GM21447 (cell line): ENCODE results near the gene HSD17B4.
"Not testable (repeated sequence)": the region's sequence is repeated elsewhere in the genome, so short reads cannot be mapped to it uniquely, and the experiment has no call there.

Source experiments
- ATAC-seq: cut with Tn5 transposase; IDR thresholded peaks from one replicate; pipeline ENCODE4 v1.9.1; 2021; ENCODE audit not compliant: unreplicated experiment

Gene HSD17B4

DNA sequence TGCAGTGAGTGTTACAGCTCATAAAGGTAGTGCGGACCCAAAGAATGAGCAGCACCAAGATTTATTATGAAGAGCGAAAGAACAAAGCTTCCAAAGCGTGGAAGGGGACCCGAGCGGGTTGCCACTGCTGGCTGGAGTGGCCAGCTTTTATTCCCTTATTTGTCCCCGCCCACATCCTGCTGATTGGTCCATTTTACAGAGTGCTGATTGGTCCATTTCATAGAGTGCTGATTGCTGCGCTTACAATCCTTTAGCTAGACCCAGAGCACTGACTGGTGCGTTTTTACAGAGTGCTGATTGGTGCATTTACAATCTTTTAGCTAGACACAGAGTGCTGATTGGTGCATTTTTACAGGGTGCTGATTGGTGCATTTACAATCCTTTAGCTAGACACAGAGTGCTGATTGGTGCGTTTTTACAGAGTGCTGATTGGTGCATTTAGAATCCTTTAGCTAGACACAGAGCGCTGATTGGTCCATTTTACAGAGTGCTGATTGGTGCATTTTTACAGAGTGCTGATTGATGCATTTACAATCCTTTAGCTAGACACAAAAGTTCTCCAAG is 19.5 kb upstream of the HSD17B4 start:
- ATAC-seq, result not testable (repeated sequence)

DNA sequence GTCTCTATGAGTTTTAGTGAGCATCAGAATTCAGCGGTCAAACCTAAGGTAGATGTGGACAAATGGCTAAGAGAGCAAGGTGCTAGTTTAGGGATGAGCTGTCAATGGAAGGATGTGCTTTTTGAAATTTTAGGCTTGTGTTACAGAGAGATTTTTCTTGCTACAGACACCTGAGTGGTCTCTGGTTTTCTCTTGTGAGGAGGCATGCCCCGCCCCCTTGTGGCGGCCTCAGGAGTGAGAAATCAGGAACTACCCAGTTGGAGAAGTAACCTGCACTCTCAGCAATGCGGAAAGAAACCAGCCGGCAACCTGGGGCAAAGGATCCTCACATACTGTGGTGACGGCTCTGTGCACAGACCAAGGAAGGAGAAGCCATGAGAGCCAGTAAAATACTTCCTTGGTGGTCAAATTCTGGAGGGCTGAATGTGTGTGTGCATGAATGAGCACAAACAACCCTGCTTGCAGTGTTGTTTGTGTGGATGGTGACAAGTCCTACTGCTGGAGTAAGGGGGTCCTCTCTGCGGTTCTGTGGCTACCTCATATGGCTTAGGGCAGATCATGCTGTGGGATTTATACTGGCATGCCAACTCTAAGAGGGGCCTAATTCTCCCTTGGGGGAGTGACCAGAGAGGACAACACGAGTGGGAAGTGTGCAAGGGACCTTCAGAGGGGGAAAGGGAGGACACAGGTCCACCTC is 16.7 kb upstream of the HSD17B4 start:
- peak; percentile 93 for ATAC-seq

DNA sequence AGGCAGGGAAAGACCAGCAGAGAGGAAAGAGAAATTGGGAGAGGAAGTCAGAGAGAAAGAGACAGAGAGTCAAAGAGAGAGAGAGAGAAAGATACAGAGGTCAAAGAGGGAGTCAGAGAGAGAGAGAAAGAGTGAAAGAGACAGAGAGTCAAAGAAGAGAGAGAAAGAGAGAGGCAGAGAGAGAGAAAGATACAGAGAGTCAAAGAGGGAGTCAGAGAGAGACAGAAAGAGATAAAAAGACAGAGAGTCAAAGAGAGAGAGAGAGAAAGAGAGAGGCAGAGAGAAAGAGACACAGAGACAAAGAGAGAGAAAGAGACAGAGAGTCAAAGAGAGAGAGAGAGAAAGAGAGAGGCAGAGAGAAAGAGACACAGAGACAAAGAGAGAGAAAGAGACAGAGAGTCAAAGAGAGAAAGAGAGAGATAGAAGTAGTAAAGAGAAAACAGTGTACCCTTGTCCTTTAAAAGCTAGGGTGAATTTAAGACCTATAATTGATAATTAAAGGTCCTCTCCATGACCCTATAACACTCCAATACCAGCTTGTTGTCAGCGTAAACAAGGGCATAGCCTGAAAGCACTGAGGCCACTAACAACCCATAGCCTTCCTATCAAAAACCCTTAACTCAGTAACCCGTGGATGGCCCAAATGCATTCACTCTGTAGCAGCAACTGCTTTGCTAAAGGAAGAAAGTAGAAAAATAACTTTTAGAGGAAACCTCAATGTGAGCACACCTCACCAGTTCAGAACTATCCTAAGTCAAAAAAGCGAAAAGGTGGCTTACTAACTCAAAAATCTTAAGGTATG is 14.3 kb upstream of the HSD17B4 start:
- not testable (repeated sequence) for ATAC-seq

DNA sequence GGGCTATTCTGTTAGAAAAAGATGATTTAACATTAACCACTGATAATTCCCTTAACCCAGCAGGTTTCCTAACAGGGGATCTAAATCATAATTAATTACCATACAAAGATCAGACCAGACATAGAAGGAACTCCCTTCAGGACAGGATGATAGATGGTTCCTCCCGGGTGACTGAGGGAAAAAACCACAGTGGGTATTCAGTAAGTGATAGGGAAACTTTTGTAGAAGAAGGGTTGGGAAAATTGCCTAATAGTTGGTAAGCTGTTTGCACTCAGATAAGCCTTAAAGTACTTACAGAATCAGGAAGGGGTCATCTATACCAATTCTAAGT is 13.7 kb upstream of the HSD17B4 start:
- ATAC-seq, result not testable (repeated sequence)

DNA sequence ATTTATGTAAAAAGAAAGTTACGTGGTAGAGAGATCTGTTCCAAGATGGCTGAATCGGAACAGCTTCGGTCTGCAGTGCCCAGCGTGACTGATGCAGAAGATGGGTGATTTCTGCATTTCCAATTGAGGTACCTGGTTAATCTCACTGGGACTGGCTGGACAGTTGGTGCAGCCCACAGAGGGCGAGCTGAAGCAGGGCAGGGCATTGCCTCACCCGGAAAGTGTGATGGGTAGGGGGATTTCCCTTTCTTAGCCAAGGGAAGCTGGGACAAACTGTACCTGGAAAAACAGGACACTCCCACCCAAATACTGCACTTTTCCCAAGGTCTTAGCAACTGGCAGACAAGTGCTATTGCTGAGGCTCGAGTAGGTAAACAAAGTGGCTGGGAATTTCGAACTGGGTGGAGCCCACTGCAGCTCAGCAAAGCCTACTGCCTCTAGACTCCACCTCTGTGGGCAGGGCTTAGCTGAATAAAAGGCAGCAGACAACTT is 13.1 kb upstream of the HSD17B4 start:
- no peak for ATAC-seq

DNA sequence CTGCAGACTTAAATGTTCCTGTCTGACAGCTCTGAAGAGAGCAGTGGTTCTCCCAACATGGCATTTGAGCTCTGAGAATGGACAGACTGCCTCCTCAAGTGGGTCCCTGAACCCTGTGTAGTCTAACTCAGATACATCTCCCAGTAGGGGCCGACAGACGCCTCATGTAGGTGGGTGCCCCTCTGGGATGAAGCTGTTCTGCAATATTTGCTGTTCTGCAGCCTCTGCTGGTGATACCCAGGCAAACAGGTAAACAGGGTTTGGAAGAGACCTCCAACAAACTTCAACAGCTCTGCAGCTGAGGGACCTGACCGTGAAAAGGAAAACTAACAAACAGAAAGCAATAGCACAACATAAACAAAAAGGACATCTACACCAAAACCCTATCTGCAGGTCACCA is 12.7 kb upstream of the HSD17B4 start:
- ATAC-seq, result not testable (repeated sequence)

DNA sequence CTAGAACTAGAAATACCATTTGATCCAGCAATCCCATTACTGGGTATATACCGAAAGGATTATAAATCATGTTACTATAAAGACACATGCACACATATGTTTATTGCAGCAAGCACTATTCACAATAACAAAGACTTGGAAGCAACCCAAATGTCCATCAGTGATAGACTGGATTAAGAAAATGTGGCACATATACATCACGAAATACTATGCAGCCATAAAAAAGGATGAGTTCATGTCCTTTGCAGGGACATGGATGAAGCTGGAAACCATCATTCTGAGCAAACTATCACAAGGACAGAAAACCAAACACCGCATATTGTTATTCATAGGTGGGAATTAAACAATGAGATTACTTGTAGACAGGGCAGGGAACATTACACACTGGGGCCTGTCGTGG is 7.7 kb upstream of the HSD17B4 start:
- ATAC-seq, result not testable (repeated sequence)

DNA sequence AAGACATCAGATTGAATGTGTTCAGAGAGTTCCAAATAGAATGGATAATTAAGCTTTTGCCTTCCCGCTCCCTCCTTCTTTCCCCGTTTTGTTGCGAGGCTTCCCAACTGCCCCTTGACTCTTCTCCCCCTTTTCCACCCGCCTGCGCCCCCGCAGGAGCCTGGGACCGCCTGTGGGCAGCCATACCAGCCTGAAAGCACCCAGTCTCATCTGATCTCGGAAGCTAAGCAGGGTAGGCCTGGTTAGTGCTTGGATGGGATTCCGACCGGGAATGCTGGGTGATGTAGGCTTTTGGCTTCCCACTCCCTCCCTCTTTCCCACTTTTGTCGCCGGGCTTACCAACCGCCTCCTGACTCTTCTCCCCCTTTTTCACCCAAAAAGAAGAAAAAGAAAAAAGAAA is 6.8 kb upstream of the HSD17B4 start:
- ATAC-seq, result no peak

DNA sequence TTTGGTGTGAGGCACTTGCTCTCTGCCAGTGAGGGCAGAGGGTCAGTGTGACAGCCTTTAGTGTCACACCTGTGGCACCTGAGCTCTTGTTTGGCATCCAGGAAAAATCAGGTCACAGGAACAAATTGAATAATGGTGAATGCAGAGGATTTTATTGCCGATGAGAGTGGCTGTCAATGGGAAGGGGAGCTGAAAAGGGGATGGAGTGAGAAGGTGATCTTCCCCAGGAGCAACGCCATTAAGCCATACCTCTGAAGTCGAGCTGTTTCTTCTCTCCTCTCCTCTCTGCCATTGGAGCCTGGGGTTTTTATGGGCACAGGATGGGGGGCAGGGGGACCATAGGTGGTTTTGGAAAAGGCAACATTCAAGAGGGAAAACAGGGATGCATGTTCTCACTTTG is 2.4 kb upstream of the HSD17B4 start:
- ATAC-seq, result no peak

DNA sequence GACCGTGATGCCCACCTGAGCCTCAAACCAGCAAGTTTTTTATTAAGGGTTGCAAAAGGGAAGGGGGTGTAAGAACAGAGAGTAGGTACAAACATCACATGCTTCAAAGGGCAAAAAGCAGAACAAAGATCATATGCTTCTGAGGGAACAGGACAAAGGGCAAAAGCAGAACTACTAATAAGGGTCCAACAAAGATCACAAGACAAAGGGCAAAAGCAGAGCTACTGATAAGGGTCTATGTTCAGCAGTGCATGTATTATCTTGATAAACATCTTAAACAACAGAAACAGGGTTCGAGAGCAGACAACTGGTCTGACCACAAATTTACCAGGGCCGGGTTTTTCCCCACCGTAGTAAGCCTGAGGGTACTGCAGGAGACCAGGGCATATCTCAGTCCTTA is 1.7 kb upstream of the HSD17B4 start:
- ATAC-seq, result not testable (repeated sequence)

DNA sequence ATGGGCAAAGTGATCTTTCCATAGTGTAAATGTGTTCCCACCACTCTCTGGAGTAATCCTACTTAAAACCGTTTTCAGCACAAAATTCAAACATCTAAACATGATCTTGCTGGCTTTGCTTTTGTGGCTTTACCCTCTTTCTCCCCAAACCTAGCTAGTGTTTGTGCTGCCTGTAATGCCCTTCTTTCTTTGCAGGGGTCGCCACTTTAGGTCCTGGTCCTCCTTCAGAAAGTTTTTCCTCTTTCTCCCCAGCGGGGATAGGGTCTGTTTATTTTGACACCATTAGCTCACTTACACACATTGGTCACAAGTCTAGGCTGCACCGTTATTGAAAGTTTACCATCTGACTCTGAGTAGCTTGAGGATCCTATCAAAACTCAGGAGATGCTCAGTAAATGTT is 736 bp upstream of the HSD17B4 start:
- ATAC-seq, result no peak

DNA sequence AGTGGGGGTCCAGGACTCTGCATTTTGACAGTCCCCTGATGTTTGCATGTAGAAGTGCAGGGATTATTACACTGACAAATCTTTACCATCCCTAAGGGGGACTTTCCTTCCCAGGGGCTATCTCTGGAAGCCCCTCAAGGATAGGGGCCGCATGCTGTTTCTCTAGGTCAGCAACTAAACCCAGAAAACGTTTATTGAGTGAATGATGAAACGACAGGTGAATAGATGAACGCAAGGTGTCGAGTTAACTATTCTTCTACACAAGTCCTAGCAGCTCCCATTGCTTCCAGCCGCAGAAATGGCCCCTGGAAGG is 281 bp upstream of the HSD17B4 start:
- ATAC-seq, result no peak

DNA sequence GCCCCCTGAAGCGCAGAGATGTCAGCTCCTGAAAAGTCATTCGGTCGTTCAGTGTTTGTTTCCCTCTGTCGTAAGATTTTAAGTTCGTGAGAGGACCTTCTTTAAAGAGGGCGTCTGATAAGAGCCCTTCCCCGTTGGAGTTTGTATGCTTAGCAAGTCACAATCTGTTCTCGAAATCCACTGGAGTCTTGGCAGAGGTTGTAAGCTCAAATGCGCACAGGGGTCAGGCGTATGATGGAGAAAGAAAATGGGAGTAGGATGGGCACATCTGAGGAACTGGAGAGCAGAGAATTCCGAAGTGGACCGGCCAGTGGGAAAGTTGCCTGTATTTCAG is 710 bp downstream of the HSD17B4 start:
- ATAC-seq, result peak; percentile 17

DNA sequence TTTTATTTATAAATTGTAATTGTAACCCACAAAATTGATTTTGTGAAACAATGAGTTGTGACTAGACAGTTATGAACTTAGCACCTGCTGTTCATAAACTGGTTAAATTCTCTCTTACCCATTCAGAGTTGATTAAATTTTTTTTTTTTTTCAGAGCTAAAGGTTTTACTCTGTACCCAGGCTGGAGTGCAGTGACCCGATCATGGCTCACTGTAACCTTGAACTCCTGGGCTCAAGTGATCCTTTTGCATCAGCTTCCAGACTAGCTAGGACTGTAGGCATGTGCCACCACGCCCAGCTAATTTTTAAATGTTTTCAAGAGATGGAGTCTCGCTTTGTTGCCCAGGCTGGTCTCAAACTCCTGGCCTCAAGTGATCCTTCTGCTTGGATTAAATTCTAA is 1.9 kb downstream of the HSD17B4 start:
- ATAC-seq, result no peak

DNA sequence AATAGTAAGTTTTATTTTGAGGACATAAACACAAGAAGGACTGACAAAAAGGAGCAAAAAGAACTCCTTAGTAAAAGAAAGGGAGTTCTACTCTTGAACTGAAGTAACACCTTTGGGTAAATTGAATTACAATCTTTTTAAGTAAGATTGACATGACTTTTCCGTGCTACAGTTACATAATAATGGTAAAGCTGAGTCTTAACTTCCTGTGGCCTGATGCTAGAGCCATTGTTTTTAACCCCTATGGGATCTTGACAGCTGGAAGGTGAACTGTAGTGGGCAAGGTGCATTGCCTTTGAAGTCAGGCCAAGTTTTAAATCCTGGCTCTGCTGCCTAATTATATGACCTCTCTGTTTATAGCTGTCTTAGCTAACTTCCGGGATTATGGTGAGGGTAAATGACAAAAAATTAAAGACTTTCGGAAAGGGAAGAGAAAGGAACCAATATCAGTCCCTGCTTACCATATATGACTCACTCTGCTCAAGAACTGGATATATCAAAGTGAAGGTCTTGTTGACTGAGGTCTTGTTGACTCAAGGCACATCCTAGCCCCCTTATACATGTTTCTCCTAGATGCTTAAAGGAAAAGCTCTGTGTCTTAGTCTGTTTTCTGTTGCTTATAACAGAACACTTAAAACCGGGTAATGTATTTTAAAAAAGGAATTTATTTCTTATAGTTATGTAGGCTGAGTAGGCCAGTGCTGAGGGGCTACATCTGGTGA is 6.8 kb downstream of the HSD17B4 start:
- no peak for ATAC-seq

DNA sequence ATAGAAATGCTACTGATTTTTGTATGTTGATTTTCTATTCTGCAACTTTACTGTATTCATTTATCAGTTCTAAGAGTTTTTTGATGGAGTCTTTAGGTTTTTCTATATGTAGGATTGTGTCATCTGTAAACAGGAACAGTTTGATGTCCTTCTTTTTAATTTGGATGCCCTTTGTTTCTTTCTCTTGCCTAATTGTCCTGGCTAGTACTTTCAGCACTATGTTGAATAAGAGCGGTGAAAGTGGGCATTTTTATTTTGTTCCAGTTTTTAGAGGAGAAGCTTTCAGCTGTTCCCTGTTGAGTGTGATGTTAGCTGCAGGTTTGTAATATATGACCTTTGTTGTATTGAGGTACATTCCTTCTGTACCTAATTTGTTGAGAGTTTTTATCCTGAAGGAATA is 13.3 kb downstream of the HSD17B4 start:
- no peak for ATAC-seq

DNA sequence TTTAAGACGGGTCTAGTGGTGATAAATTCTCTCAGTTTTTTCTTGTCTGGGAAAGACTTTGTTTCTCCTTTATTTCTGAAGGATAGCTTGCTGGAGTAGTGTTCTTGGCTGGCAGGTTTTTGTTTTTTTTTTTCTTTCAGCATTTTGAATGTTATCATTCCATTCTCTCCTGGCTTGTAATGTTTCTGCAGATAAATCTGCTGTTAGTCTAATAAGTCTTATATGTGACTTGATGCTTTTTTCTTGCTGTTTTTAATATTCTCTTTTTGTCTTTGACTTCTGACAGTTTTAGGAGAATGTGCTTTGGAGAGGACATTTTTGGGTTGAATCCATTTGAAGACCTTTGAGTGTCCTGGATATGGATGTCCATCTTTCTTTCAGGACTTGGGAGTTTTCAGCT is 16.0 kb downstream of the HSD17B4 start:
- no peak for ATAC-seq

DNA sequence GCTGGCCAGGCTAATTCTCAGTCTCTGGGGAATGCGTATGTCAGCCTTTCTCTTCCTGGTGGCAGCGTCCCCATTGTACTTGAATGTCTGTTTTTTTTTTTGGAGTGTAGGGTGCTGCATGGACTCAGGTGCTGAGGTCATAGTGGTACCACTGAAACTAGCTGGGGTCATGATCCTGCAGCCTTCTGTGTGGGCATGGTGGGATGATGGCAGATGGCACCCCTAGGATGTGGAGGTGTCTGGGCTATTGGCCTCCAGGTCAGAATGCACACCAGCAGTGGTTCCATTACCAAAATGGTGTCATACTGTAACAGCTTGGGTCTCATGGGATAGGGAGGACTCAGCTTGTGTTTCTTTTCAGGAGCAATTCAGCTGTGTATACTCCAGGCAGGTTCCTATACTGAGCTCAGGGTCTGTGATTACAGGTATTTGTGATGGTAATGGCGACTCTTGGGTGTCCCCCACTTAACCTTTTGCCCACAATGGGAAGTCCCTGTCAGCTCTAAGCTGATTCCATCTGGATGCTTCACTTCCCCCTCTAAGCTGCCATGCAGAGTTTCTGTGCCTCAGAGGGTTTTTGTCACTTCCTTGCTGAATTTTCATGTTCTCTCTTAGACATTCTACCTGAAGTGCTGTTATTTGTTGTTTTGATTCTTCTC is 17.9 kb downstream of the HSD17B4 start:
- ATAC-seq, result peak; percentile 72

DNA sequence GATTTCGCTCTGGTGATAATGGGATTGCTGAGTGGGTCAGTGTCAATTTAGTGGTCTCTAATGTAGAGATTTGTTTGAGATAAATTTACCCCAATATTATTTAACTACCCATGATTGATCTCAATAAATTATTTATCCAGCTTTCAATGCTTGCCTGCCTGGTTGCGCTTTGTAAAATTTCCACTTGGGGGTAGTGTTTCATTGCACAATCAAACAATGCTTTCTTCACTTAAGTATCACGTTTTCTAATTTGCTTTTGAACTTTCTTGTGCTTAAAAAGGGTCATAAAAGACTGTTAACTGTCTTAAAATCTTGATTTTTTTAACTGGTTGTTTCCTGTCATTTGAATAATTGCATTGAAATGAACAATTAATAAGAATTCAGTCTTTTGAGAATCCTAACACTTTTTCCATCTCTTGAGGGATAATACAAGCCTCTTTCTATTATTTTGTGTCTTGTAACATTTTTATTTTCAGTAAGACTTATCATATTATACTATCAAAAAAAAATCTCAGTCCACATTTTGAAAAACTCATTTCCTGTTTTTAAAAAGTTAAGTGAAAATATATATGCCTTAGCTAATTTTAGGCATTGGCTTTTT is 18.7 kb downstream of the HSD17B4 start:
- ATAC-seq, result peak; percentile 56

DNA sequence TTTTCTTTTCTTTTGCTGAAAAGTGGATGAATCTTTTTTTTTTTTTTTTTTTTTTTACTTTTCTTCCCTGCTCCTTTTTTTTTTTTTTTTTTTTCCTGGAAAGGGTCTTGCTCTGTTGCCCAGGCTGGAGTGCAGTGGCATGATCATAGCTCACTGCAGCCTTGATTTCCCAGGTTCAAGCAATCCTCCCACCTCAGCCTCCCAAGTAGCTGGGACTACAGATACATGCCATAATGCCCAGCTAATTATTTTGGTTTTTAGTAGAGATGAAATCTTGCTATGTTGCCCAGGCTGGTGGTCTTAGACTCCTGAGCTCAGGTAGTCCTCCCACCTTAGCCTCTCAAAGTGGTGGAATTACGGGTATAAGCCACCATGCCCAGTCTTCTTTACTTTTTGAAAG is 20.9 kb downstream of the HSD17B4 start:
- no peak for ATAC-seq

DNA sequence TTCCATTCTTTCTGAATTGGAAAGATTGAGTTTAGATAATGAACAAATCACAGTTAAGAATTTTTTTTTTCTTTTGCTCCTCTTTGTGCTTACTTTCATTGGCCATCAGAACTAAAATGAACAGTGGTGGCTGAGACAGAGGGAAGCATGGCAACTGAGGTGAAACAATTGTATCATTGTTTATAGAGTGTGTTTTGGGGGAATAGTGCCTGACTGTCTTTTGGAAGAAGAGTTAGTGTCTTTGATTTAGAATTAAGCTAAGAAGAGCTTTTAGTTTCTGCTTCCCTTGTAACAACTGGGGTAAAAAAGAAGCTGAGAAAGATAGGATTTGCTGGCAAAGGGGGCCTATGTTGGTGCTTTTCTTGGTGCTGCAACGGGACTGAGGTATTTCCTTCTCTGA is 24.0 kb downstream of the HSD17B4 start:
- ATAC-seq, result no peak
